ENCODE results near the gene GALR1.

GALR1 gene

DNA sequence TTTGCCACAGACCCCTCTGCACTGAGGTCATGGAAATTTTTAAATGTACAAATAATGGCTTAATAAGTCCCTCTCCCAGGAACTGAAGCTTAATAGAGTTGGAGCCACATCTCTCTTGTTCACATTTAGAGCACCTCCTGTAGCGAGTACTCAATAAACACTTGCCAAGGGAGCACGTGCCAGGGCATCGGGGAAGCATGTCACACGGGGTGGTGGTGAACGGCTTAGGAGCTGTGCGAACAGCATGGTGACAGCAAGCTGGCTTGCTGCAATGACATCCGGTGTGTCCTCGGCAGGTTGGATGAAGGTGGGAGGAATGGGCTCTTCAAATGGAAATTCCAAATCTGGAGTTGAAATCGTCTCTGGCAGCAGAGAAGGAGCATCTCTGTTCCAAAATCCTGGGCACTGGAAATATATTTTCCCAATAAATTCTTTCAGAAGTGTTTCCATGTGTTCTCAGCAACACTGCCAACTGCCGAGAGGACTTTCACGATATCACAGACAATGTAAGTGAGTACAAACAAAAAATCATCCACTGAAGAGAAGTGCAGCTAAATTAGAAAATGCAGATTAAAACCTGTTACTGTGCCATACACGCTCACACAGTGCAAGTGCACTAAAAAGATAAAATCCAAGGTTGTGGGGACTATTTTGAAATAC, 74.1 kb downstream of the GALR1 start:
- no peak for DNase-seq

Measured in activated CD8-positive, alpha-beta memory T cell treated with anti-CD3 and anti-CD28 coated beads for 24 hours (primary cell).